ENCODE results near the gene LRGUK.
A peak's percentile ranks its signal among the peaks of the same experiment; 100 is the strongest.

Gene LRGUK

DNA sequence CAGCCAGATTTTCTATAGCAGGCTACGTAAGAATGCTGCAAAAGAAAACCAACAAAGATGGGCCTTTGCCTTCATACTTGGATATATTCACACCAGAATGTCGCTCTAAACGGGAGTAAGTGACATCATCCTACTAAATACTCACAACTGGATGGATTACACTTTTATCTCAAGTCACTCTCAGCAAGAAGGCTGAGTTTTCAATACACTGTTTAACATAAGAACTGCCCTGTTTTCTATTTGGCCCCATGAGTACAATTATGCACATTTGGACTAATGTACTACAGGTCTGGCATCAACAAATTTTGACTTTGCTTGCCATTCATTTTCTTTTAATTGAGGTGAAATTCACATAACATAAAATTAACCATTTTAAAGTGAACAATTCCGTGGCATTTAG lies 181.4 kb downstream of the LRGUK start:
- 97% methylated on average over 4 of the region's 4 CpGs for WGBS
- H2BK120ac ChIP-seq (ENCODE audit: low read depth, low read length), result no peak overlapping the region
- no peak overlapping the region for H2BK15ac ChIP-seq (ENCODE audit: low read depth, poor library complexity, severe bottlenecking)
- H2BK5ac ChIP-seq (ENCODE audit: low read depth, low read length, poor library complexity, severe bottlenecking), result no peak overlapping the region
- H4K8ac ChIP-seq (ENCODE audit: low read length), result no peak overlapping the region
- no peak overlapping the region for H3K27ac ChIP-seq (ENCODE audit: low read length, poor library complexity, severe bottlenecking)
- H3K4me1 ChIP-seq (ENCODE audit: control insufficient read depth, insufficient read depth, low read depth, low read length), result no peaks in the 10 kb centered on the region
- peaks cover 5 to 25% of the 10 kb centered on the region in 2 experiments for H3K36me3 ChIP-seq (ENCODE audit: control insufficient read depth in 1 of 2, insufficient read depth in 2 of 2, low read depth in 1 of 2, low read length in 2 of 2)
- H3K9ac ChIP-seq (ENCODE audit: low read length), result no peak overlapping the region
- H4K91ac ChIP-seq (ENCODE audit: low read length), result no peak overlapping the region
- H3K4me2 ChIP-seq (ENCODE audit: low read length, poor library complexity, severe bottlenecking), result no peak overlapping the region
- H3K18ac ChIP-seq (ENCODE audit: low read depth in 1 of 2, low read length in 2 of 2), result no peak overlapping the region
- no peaks in the 10 kb centered on the region for H3K27me3 ChIP-seq (ENCODE audit: control insufficient read depth in 1 of 2, insufficient read depth in 1 of 2, low read length in 2 of 2)
- H3K14ac ChIP-seq (ENCODE audit: low read length in 2 of 2), result no peak overlapping the region
- H2AK5ac ChIP-seq (ENCODE audit: low read length, severe bottlenecking), result no peak overlapping the region
- no peak overlapping the region for H2BK12ac ChIP-seq (ENCODE audit: low read length in 2 of 2)
- no peak overlapping the region for H2AFZ ChIP-seq (ENCODE audit: low read depth, low read length)
- H3K9me3 ChIP-seq (ENCODE audit: control insufficient read depth, low read length), result no peaks in the 10 kb centered on the region
- no peak overlapping the region for H3K4ac ChIP-seq (ENCODE audit: low read depth in 1 of 2, low read length in 2 of 2)
- no peak for DNase-seq
- H3K79me1 ChIP-seq (replicated peaks; ENCODE audit: low read length, poor library complexity, severe bottlenecking), result peaks cover 18% of the 10 kb centered on the region
- no peak overlapping the region for H3K4me3 ChIP-seq (ENCODE audit: insufficient read depth in 1 of 2, low read depth in 1 of 2, low read length in 2 of 2)
- no peak overlapping the region for H3K23ac ChIP-seq (ENCODE audit: low read length in 2 of 2)

DNA sequence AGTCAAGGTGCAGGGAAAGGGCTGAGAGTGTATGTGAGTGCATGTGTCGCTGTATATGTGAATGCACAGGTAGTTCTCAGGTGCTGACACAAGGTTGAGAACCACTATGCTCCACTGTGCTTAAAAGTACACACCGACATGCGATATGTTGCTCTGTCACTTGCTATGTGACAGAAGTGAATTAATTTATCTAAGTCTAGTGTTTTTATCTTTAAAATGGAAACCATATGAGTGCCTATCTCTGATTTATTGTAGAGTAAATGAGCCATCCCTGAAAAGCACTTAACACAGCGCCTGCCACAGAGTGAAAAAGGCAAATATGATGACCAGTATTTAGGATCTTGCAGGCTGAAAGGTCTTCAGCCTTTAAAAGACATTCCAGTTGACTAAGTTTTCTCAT lies 184.7 kb downstream of the LRGUK start:
- H2AK5ac ChIP-seq (ENCODE audit: low read length, severe bottlenecking), result no peak overlapping the region
- no peak overlapping the region for H2BK15ac ChIP-seq (ENCODE audit: low read depth, poor library complexity, severe bottlenecking)
- no peak overlapping the region for H3K4ac ChIP-seq (ENCODE audit: low read depth in 1 of 2, low read length in 2 of 2)
- no peak overlapping the region for H3K4me2 ChIP-seq (ENCODE audit: low read length, poor library complexity, severe bottlenecking)
- peaks cover 32% of the 10 kb centered on the region for H3K79me1 ChIP-seq (replicated peaks; ENCODE audit: low read length, poor library complexity, severe bottlenecking)
- H3K23ac ChIP-seq (ENCODE audit: low read length in 2 of 2), result no peak overlapping the region
- H3K27me3 ChIP-seq (ENCODE audit: control insufficient read depth in 1 of 2, insufficient read depth in 1 of 2, low read length in 2 of 2), result no peaks in the 10 kb centered on the region
- H2BK5ac ChIP-seq (ENCODE audit: low read depth, low read length, poor library complexity, severe bottlenecking), result no peak overlapping the region
- DNase-seq, result no peak
- H3K9me3 ChIP-seq (ENCODE audit: control insufficient read depth, low read length), result no peaks in the 10 kb centered on the region
- no peak overlapping the region for H3K9ac ChIP-seq (ENCODE audit: low read length)
- H3K4me1 ChIP-seq (ENCODE audit: control insufficient read depth, insufficient read depth, low read depth, low read length), result peaks cover 1% of the 10 kb centered on the region
- no peak overlapping the region for H3K27ac ChIP-seq (ENCODE audit: low read length, poor library complexity, severe bottlenecking)
- WGBS, result 98% methylated on average over 4 of the region's 4 CpGs
- no peak overlapping the region for H2BK120ac ChIP-seq (ENCODE audit: low read depth, low read length)
- no peak overlapping the region for H3K18ac ChIP-seq (ENCODE audit: low read depth in 1 of 2, low read length in 2 of 2)
- H2BK12ac ChIP-seq (ENCODE audit: low read length in 2 of 2), result no peak overlapping the region
- peak overlapping the region in 1 of 2 experiments; percentile 36 for H3K4me3 ChIP-seq (ENCODE audit: insufficient read depth in 1 of 2, low read depth in 1 of 2, low read length in 2 of 2)
- no peak overlapping the region for H3K14ac ChIP-seq (ENCODE audit: low read length in 2 of 2)
- no peak overlapping the region for H4K8ac ChIP-seq (ENCODE audit: low read length)
- H4K91ac ChIP-seq (ENCODE audit: low read length), result no peak overlapping the region
- H3K36me3 ChIP-seq (ENCODE audit: control insufficient read depth in 1 of 2, insufficient read depth in 2 of 2, low read depth in 1 of 2, low read length in 2 of 2), result peaks cover 0 to 4% of the 10 kb centered on the region in 2 experiments
- H2AFZ ChIP-seq (ENCODE audit: low read depth, low read length), result no peak overlapping the region

DNA sequence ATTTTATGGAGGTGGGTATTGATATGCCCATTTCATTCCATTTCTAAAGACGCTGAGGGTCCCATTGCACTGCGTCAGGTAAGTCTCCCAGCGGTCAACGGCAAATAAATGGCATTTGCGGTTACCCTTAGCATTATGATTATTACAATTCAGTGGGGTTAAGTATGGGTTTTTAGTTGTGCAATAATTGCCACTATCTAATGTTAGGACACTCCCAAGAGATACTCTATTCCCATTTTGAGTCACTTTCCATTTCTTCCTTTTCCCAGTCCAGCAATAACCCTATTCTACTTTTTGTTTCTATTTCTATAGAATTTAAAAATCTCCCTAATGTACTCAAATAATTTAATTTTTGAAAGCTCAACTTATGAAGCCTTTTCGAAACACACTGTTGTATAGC lies 185.6 kb downstream of the LRGUK start:
- Histone ChIP-seq H3K9ac (ENCODE audit: low read length) (no peak overlapping the region), H3K4me2 (ENCODE audit: low read length, poor library complexity, severe bottlenecking) (no peak overlapping the region), H3K4ac (ENCODE audit: low read depth in 1 of 2, low read length in 2 of 2) (no peak overlapping the region), H2BK15ac (ENCODE audit: low read depth, poor library complexity, severe bottlenecking) (no peak overlapping the region), H3K14ac (ENCODE audit: low read length in 2 of 2) (no peak overlapping the region), H3K27ac (ENCODE audit: low read length, poor library complexity, severe bottlenecking) (no peak overlapping the region), H3K79me1 (replicated peaks; ENCODE audit: low read length, poor library complexity, severe bottlenecking) (peaks cover 30% of the 10 kb centered on the region), H2BK5ac (ENCODE audit: low read depth, low read length, poor library complexity, severe bottlenecking) (no peak overlapping the region), H3K27me3 (ENCODE audit: control insufficient read depth in 1 of 2, insufficient read depth in 1 of 2, low read length in 2 of 2) (no peaks in the 10 kb centered on the region), H3K9me3 (ENCODE audit: control insufficient read depth, low read length) (no peaks in the 10 kb centered on the region), H2BK12ac (ENCODE audit: low read length in 2 of 2) (no peak overlapping the region), H2AFZ (ENCODE audit: low read depth, low read length) (no peak overlapping the region), H3K4me3 (ENCODE audit: insufficient read depth in 1 of 2, low read depth in 1 of 2, low read length in 2 of 2) (no peak overlapping the region), H3K4me1 (ENCODE audit: control insufficient read depth, insufficient read depth, low read depth, low read length) (peaks cover 1% of the 10 kb centered on the region), H2AK5ac (ENCODE audit: low read length, severe bottlenecking) (no peak overlapping the region), H2BK120ac (ENCODE audit: low read depth, low read length) (no peak overlapping the region), H4K8ac (ENCODE audit: low read length) (no peak overlapping the region), H3K18ac (ENCODE audit: low read depth in 1 of 2, low read length in 2 of 2) (no peak overlapping the region), H3K23ac (ENCODE audit: low read length in 2 of 2) (no peak overlapping the region), H3K36me3 (ENCODE audit: control insufficient read depth in 1 of 2, insufficient read depth in 2 of 2, low read depth in 1 of 2, low read length in 2 of 2) (peaks cover 0 to 4% of the 10 kb centered on the region in 2 experiments), H4K91ac (ENCODE audit: low read length) (no peak overlapping the region)
- no peak for DNase-seq
- WGBS, result 93% methylated on average over 2 of the region's 6 CpGs

DNA sequence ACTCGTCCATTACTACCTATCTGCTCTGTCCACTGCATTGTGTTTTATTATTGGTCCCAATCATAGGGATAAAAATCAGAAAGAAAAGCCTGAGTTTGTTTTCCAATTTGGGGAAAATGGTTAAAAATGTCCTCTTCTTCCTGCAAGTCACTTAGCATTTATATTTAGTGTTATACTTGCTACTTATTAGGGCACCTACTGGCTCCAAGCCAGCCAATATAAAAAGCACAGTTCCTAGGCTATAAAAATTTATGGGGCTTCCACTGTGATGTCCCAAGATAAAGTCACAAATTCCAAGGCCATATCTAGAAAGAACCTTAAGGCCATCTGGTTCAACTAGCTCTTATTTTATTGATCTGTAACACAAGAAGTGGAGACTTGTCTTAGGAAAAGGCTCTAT lies 186.4 kb downstream of the LRGUK start:
- H3K4me2 ChIP-seq (ENCODE audit: low read length, poor library complexity, severe bottlenecking), result no peak overlapping the region
- no peak overlapping the region for H2BK5ac ChIP-seq (ENCODE audit: low read depth, low read length, poor library complexity, severe bottlenecking)
- no peak overlapping the region for H3K4ac ChIP-seq (ENCODE audit: low read depth in 1 of 2, low read length in 2 of 2)
- no peak overlapping the region for H2AK5ac ChIP-seq (ENCODE audit: low read length, severe bottlenecking)
- no peak overlapping the region for H4K8ac ChIP-seq (ENCODE audit: low read length)
- no peak overlapping the region for H2BK12ac ChIP-seq (ENCODE audit: low read length in 2 of 2)
- no peak overlapping the region for H2BK120ac ChIP-seq (ENCODE audit: low read depth, low read length)
- no peak overlapping the region for H2AFZ ChIP-seq (ENCODE audit: low read depth, low read length)
- no peaks in the 10 kb centered on the region for H3K9me3 ChIP-seq (ENCODE audit: control insufficient read depth, low read length)
- H3K14ac ChIP-seq (ENCODE audit: low read length in 2 of 2), result no peak overlapping the region
- no peak overlapping the region for H3K4me3 ChIP-seq (ENCODE audit: insufficient read depth in 1 of 2, low read depth in 1 of 2, low read length in 2 of 2)
- no peaks in the 10 kb centered on the region for H3K27me3 ChIP-seq (ENCODE audit: control insufficient read depth in 1 of 2, insufficient read depth in 1 of 2, low read length in 2 of 2)
- no peak overlapping the region for H3K18ac ChIP-seq (ENCODE audit: low read depth in 1 of 2, low read length in 2 of 2)
- whole genome bisulfite sequencing, result no CpG with 5 or more reads among the region's 1 CpG
- H3K9ac ChIP-seq (ENCODE audit: low read length), result no peak overlapping the region
- no peak overlapping the region for H3K27ac ChIP-seq (ENCODE audit: low read length, poor library complexity, severe bottlenecking)
- DNase-seq, result no peak
- peaks cover 1% of the 10 kb centered on the region for H3K4me1 ChIP-seq (ENCODE audit: control insufficient read depth, insufficient read depth, low read depth, low read length)
- H4K91ac ChIP-seq (ENCODE audit: low read length), result no peak overlapping the region
- no peaks in the 10 kb centered on the region for H3K36me3 ChIP-seq (ENCODE audit: control insufficient read depth in 1 of 2, insufficient read depth in 2 of 2, low read depth in 1 of 2, low read length in 2 of 2)
- no peak overlapping the region for H3K23ac ChIP-seq (ENCODE audit: low read length in 2 of 2)
- H2BK15ac ChIP-seq (ENCODE audit: low read depth, poor library complexity, severe bottlenecking), result no peak overlapping the region
- peaks cover 30% of the 10 kb centered on the region for H3K79me1 ChIP-seq (replicated peaks; ENCODE audit: low read length, poor library complexity, severe bottlenecking)

All from mesenchymal stem cell (in vitro differentiated cells and primary cell).